ENCODE data around the gene WNT2. TPM values are rescaled to one million over a fixed set of nuclear protein-coding genes. Genes with fewer than 3 reads are reported as not detected.

The WNT2 gene
- total RNA-seq, 1 donor, result 56.1 TPM

DNA sequence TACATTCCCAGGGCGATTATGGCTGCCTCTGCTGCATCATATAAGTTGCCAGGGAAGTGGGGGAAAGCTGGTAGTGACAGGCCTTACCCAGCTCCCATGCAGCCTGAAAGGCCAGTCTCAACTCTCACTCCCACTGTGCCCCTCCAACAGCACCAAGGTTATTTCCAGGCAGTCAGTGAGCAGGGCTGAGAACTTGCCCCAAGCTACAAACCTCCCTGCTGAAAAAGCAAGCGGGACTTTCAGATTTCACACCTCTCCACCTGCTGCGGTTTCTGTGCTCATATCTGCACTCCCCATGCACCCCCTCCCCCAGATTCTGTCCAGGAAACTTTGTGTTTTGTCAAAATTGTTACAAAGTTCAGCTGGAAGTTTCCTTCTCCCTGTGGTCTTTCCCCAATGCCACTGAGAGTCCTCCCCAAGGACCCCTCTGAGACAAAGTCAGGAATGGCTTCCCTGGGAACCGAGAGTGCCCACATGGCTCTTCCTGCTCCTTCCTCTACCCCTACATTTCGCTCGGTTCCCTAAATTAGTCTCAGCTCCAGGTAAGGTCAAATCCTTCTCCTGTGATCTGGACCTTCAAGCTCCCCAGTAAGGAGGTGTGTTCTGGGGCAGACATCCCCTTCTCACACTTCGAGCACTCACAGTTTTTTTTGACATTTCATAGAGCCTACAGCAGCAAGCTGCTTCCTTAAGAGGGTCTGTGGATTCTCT, 25.3 kb upstream of the WNT2 start:
- no peak overlapping the region for H3K4me3 ChIP-seq (ENCODE audit: low read depth, low read length)
- TF ChIP-seq CTCF (IDR thresholded peaks at IDR 0.05; ENCODE audit: insufficient read depth, low read depth, low read length), result no peak
- no peak for DNase-seq (ENCODE audit: low read depth)

GRCh38 chr7:117347480-117347879, 24.6 kb upstream of the WNT2 start:
- no peak for TF ChIP-seq CTCF (IDR thresholded peaks at IDR 0.05; ENCODE audit: insufficient read depth, low read depth, low read length)
- no peak overlapping the region for H3K4me3 ChIP-seq (ENCODE audit: low read depth, low read length)
- DNase-seq (ENCODE audit: low read depth), result no peak

- DNase-seq (ENCODE audit: low read depth), result no peak
- TF ChIP-seq CTCF (IDR thresholded peaks at IDR 0.05; ENCODE audit: insufficient read depth, low read depth, low read length), result no peak
- H3K4me3 ChIP-seq (ENCODE audit: low read depth, low read length), result no peak overlapping the region
Observed at GRCh38 chr7:117346161-117346560, 23.3 kb upstream of the WNT2 start.

GRCh38 chr7:117338020-117338419, 15.2 kb upstream of the WNT2 start:
- DNase-seq (ENCODE audit: low read depth), result peak; percentile 57
- no peak for TF ChIP-seq CTCF (IDR thresholded peaks at IDR 0.05; ENCODE audit: insufficient read depth, low read depth, low read length)
- H3K4me3 ChIP-seq (ENCODE audit: low read depth, low read length), result no peak overlapping the region

DNA sequence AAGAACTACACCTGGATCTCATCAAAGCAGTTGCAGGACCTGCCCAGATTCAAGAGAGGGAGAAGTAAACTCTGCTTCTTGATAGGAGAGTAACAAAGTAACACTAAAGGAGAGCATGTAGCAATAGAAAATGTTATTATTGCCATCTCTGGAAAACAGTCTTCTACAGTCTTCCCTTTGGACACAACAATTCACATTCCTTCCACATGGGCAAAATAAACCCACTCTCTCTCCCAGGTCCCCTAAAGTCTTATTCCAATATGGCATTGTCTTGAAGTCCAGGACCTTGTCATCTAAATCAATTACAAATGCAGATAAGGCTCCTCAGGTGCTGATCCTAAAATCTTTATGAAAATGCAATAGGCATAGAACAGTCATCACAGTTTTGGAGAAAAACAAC, 10.3 kb upstream of the WNT2 start:
- H3K4me3 ChIP-seq (ENCODE audit: low read depth, low read length), result no peak overlapping the region
- peak; percentile 18 for TF ChIP-seq CTCF (IDR thresholded peaks at IDR 0.05; ENCODE audit: insufficient read depth, low read depth, low read length)

DNA sequence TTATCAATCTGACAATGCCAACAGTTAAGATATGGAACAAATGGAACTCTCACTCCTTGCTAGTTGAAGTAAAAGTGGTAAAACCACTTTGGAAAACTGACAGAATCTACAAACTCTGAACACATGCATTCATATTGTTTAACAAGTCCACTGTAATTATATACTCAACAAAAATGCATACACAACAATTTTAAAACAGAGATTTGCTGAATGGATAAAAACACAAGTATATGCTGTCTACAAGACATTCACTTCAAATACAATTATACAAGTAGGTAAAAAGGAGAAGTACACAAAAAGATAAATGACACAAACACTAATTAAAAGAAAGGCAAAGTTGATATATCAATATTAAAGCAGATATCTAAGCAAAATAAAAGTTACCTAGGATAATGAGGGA, 9.2 kb upstream of the WNT2 start:
- TF ChIP-seq CTCF (IDR thresholded peaks at IDR 0.05; ENCODE audit: insufficient read depth, low read depth, low read length), result no peak
- H3K4me3 ChIP-seq (ENCODE audit: low read depth, low read length), result no peak overlapping the region
- no peak for DNase-seq (ENCODE audit: low read depth)

More for the DNA sequence above, 10.3 kb upstream of the WNT2 start:
- no peak for DNase-seq (ENCODE audit: low read depth)

GRCh38 chr7:117325836-117326235, 3.0 kb upstream of the WNT2 start:
- no peak for DNase-seq (ENCODE audit: low read depth)
- no peak overlapping the region for H3K4me3 ChIP-seq (ENCODE audit: low read depth, low read length)
- no peak for TF ChIP-seq CTCF (IDR thresholded peaks at IDR 0.05; ENCODE audit: insufficient read depth, low read depth, low read length)

All from fibroblast of villous mesenchyme (primary cell).